HCT116 (cell line): Measurements from ENCODE around the gene DLEC1. TPM values are rescaled to one million over a fixed set of nuclear protein-coding genes. Genes with fewer than 3 reads are reported as not detected.
A peak's percentile ranks its signal among the peaks of the same experiment; 100 is the strongest.

ENCODE experiments used
- ATAC-seq: fragments of 200-7000 bp; cut with Tn5 transposase; 2 replicates; pipeline ENCODE4 v1.9.1; 2020; ENCODE audit warnings: mild to moderate bottlenecking, moderate library complexity
- BruUV-seq: library from RNA; stranded (reverse); fragments of 400-500 nt; replicated peaks from 2 replicates; lab custom pipeline; 2021; lab: Mats Ljungman, UMichigan
- CTCF ChIA-PET: fragments of 300-600 bp; sonication (Branson Sonifier 250); formaldehyde crosslinking; loops from one replicate; lab custom pipeline; 2021; ENCODE audit warnings: antibody characterized with exemption; lab: Charles Lee
- POLR2A ChIA-PET: fragments of 300-600, 350-600 bp; sonication (Branson Sonifier 250); formaldehyde crosslinking; loops from one replicate; lab custom pipeline; 2021; ENCODE audit warnings: antibody characterized with exemption; lab: Charles Lee
- RAD21 ChIA-PET, 2 experiments: fragments of 300-600 bp; sonication (Branson Sonifier 250); formaldehyde crosslinking; loops; one replicate each; lab custom pipeline; 2023; ENCODE audit warnings: low total read pairs in 2 of 2; ENCODE audit not compliant: uncharacterized antibody in 2 of 2, unreplicated experiment in 2 of 2, low non-redundant PET in 1 of 2; lab: Charles Lee
- DNase-seq: peaks from one replicate; pipeline ENCODE4 v3.0.0-alpha.2; 2010; ENCODE audit warnings: low read depth, low spot score
- H2AFZ ChIP-seq: fragments of 200-600 bp; shearing (Covaris generic), sonication (generic); 2 replicates; pipeline ENCODE4 v1.6.1; 2017; ENCODE audit warnings: low read depth, mixed run types, mixed read lengths, antibody characterized with exemption, low read length; ENCODE audit not compliant: poor library complexity, severe bottlenecking
- H3K27ac ChIP-seq: 2 replicates; pipeline ENCODE4 v1.5.1; 2012; ENCODE audit warnings: low read depth, low read length
- H3K27me3 ChIP-seq: fragments of 200-600 bp; sonication (generic); 2 replicates; pipeline ENCODE4 v1.6.1; 2016; ENCODE audit warnings: mixed run types, low read length, mixed read lengths; ENCODE audit not compliant: insufficient read depth
- H3K36me3 ChIP-seq, 2 experiments: fragments of 200-500 bp in 1 of 2; fragments of 200-600 bp in 1 of 2; sonication (Bioruptor generic) in 1 of 2; sonication (generic) in 1 of 2; 2 replicates each; pipeline versions ENCODE4 v1.5.1 to v1.6.1; 2014 to 2016; ENCODE audit warnings: low read length in 2 of 2, inconsistent platforms in 1 of 2, mixed read lengths in 1 of 2, mixed run types in 1 of 2; ENCODE audit not compliant: insufficient read depth in 2 of 2, control insufficient read depth in 1 of 2
- H3K4me1 ChIP-seq, 2 experiments: fragments of 200-600 bp in 1 of 2; sonication (generic) in 1 of 2; 2 replicates each; pipeline versions ENCODE4 v1.5.1 to v1.6.1; 2012 to 2017; ENCODE audit warnings: low read length in 2 of 2, inconsistent platforms in 1 of 2, mild to moderate bottlenecking in 1 of 2, mixed read lengths in 1 of 2, mixed run types in 1 of 2, moderate library complexity in 1 of 2; ENCODE audit not compliant: insufficient read depth in 2 of 2, control insufficient read depth in 1 of 2
- H3K4me2 ChIP-seq: fragments of 200-600 bp; sonication (generic); 2 replicates; pipeline ENCODE4 v1.6.1; 2017; ENCODE audit warnings: mixed run types, low read length, mixed read lengths
- H3K4me3 ChIP-seq, 2 experiments: fragments of 200-600 bp in 1 of 2; sonication (generic) in 1 of 2; replicated peaks in 1 of 2; 2 replicates each; pipeline ENCODE4 v1.5.1; 2011 to 2016; ENCODE audit warnings: low read length in 2 of 2, control low read depth in 1 of 2, low read depth in 1 of 2, mild to moderate bottlenecking in 1 of 2, mixed read lengths in 1 of 2, mixed run types in 1 of 2
- H3K79me2 ChIP-seq: fragments of 200-600 bp; sonication (generic); 2 replicates; pipeline ENCODE4 v1.6.1; 2017; ENCODE audit warnings: mild to moderate bottlenecking, mixed run types, low read length, moderate library complexity, mixed read lengths; ENCODE audit not compliant: insufficient read depth
- H3K9ac ChIP-seq: fragments of 200-600 bp; sonication (generic); 2 replicates; pipeline ENCODE4 v1.6.1; 2016; ENCODE audit warnings: low read length, mixed read lengths
- H3K9me2 ChIP-seq: fragments of 200-600 bp; sonication (generic), shearing (Covaris generic); 2 replicates; pipeline ENCODE4 v1.6.1; 2017; ENCODE audit warnings: mixed run types, mild to moderate bottlenecking, moderate library complexity; ENCODE audit not compliant: insufficient read depth
- H3K9me3 ChIP-seq, 2 experiments: fragments of 200-500 bp in 1 of 2; fragments of 200-600 bp in 1 of 2; sonication (Bioruptor generic) in 1 of 2; sonication (generic) in 1 of 2; 2 replicates each; pipeline ENCODE4 v1.6.1; 2014 to 2017; ENCODE audit warnings: low read length in 2 of 2, mixed read lengths in 2 of 2, inconsistent platforms in 1 of 2, low read depth in 1 of 2, mild to moderate bottlenecking in 1 of 2, mixed run types in 1 of 2, moderate library complexity in 1 of 2; ENCODE audit not compliant: control insufficient read depth in 1 of 2, insufficient read depth in 1 of 2
- H4K20me1 ChIP-seq: fragments of 200-600 bp; sonication (generic), shearing (Covaris generic); 2 replicates; pipeline ENCODE4 v1.6.1; 2017; ENCODE audit warnings: mixed run types, mild to moderate bottlenecking, moderate library complexity; ENCODE audit not compliant: insufficient read depth
- EZH2 ChIP-seq: fragments of 200-600 bp; sonication (generic); IDR thresholded peaks from 2 replicates; pipeline ENCODE4 v1.6.1; 2017; ENCODE audit warnings: antibody characterized with exemption, mixed run types
- FOSL1 ChIP-seq: IDR thresholded peaks from 2 replicates; pipeline ENCODE4 v1.6.1; 2012; ENCODE audit warnings: low read depth
- POLR2AphosphoS5 ChIP-seq: IDR thresholded peaks from 2 replicates; pipeline ENCODE4 v1.6.1; 2011; ENCODE audit warnings: mild to moderate bottlenecking, low read depth, low read length, moderate library complexity
- SIN3A ChIP-seq: IDR thresholded peaks from 2 replicates; pipeline ENCODE4 v1.6.1; 2012; ENCODE audit warnings: low read depth
- SRF ChIP-seq: IDR thresholded peaks from 2 replicates; pipeline ENCODE4 v1.6.1; 2012; ENCODE audit warnings: low read depth
- TCF7L2 ChIP-seq: IDR thresholded peaks from 2 replicates; pipeline ENCODE4 v1.7.0; 2011; ENCODE audit warnings: borderline replicate concordance, inconsistent platforms; ENCODE audit not compliant: insufficient read depth, insufficient read length; ENCODE audit errors: extremely low read depth
- intact Hi-C: fragments of 100-400 bp; cut with micrococcal nuclease; formaldehyde crosslinking; loops from 2 replicates; pipeline ENCODE4 v1.10.0; 2022
- total RNA-seq: library from RNA; stranded (reverse); gene quantifications from one replicate; pipeline ENCODE4 v1.2.1, GENCODE V29; 2021; ENCODE audit not compliant: unreplicated experiment
- TF ChIP-seq, protein P1 (sequence below): IDR thresholded peaks from 2 replicates; pipeline ENCODE4 v1.6.1; 2012
- TF ChIP-seq, protein P2 (sequence below): IDR thresholded peaks from 2 replicates; pipeline ENCODE4 v1.6.1; 2011; ENCODE audit warnings: mild to moderate bottlenecking, low read length, moderate library complexity; ENCODE audit not compliant: insufficient replicate concordance; ENCODE audit errors: extremely low read depth
- TF ChIP-seq, protein P3 (sequence below): IDR thresholded peaks from 2 replicates; pipeline ENCODE4 v1.6.1; 2012; ENCODE audit warnings: low read depth

Gene DLEC1
- total RNA-seq, 1 experiment from 2014 or later = 0.61 TPM

DNA sequence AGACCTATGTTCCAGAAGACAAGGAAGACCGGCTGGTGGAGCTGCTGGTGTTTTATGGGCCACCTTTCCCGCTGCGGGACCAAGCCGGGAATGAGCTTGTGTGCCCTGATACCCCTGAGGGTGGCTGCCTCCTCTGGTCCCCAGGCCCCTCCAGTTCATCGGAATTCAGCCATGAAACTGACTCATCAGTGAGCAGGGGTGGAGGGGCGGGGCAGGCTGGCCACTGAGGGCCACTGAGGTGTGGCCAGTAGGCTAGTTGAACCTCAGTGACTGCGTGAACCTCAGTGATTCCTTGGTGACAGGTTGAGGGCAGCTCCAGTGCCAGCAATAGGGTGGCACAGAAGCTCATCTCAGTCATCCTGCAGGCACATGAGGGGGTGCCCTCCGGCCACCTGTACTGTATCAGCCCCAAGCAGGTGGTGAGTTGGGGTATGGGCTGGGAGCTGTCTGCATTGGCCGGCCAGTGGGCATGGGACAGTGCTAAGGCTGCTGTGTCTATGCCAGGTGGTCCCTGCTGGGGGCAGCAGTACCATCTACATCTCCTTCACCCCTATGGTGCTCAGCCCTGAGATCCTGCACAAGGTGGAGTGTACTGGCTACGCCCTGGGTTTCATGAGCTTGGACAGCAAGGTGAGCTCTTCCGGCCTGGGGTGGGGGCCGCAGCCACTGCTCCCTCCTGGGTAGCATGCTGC, 77.6 kb downstream of the DLEC1 start:
- Histone ChIP-seq H3K4me2 (no peak overlapping the region; the same call in 1 of the 2 replicates), H3K9me2 (no peaks in the 10 kb centered on the region), H3K27me3 (no peaks in the 10 kb centered on the region), H2AFZ (no peak overlapping the region), H3K9ac (no peak overlapping the region), H3K79me2 (no peaks in the 10 kb centered on the region), H3K36me3 (no peaks in the 10 kb centered on the region; a peak in 1 of 4 replicates), H4K20me1 (no peaks in the 10 kb centered on the region), H3K9me3 (no peaks in the 10 kb centered on the region), H3K4me3 (no peak overlapping the region), H3K27ac (no peak overlapping the region), H3K4me1 (peaks cover 5 to 11% of the 10 kb centered on the region in 2 experiments; a peak in 3 of 4 replicates)
- no TSS peak for BruUV-seq
- ChIA-PET CTCF (interaction anchor here (0.6 to 2.5 kb wide), 6 partner anchors 8 to 363 kb away, joined by 3 to 7 read pairs (median 6); partner anchors contain the start of gene ACAA1), RAD21 (no interaction called here), POLR2A (no interaction called here)
- no peak for DNase-seq
- TF ChIP-seq SRF = no peak
- TF ChIP-seq FOSL1 = no peak
- TF ChIP-seq, protein P1, sequence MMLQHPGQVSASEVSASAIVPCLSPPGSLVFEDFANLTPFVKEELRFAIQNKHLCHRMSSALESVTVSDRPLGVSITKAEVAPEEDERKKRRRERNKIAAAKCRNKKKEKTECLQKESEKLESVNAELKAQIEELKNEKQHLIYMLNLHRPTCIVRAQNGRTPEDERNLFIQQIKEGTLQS = no peak
- TF ChIP-seq POLR2AphosphoS5 = no peak
- no peak for TF ChIP-seq TCF7L2
- no peak for TF ChIP-seq SIN3A
- TF ChIP-seq, protein P2, sequence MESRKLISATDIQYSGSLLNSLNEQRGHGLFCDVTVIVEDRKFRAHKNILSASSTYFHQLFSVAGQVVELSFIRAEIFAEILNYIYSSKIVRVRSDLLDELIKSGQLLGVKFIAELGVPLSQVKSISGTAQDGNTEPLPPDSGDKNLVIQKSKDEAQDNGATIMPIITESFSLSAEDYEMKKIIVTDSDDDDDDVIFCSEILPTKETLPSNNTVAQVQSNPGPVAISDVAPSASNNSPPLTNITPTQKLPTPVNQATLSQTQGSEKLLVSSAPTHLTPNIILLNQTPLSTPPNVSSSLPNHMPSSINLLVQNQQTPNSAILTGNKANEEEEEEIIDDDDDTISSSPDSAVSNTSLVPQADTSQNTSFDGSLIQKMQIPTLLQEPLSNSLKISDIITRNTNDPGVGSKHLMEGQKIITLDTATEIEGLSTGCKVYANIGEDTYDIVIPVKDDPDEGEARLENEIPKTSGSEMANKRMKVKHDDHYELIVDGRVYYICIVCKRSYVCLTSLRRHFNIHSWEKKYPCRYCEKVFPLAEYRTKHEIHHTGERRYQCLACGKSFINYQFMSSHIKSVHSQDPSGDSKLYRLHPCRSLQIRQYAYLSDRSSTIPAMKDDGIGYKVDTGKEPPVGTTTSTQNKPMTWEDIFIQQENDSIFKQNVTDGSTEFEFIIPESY = no peak
- no peak for TF ChIP-seq EZH2
- TF ChIP-seq, protein P3, sequence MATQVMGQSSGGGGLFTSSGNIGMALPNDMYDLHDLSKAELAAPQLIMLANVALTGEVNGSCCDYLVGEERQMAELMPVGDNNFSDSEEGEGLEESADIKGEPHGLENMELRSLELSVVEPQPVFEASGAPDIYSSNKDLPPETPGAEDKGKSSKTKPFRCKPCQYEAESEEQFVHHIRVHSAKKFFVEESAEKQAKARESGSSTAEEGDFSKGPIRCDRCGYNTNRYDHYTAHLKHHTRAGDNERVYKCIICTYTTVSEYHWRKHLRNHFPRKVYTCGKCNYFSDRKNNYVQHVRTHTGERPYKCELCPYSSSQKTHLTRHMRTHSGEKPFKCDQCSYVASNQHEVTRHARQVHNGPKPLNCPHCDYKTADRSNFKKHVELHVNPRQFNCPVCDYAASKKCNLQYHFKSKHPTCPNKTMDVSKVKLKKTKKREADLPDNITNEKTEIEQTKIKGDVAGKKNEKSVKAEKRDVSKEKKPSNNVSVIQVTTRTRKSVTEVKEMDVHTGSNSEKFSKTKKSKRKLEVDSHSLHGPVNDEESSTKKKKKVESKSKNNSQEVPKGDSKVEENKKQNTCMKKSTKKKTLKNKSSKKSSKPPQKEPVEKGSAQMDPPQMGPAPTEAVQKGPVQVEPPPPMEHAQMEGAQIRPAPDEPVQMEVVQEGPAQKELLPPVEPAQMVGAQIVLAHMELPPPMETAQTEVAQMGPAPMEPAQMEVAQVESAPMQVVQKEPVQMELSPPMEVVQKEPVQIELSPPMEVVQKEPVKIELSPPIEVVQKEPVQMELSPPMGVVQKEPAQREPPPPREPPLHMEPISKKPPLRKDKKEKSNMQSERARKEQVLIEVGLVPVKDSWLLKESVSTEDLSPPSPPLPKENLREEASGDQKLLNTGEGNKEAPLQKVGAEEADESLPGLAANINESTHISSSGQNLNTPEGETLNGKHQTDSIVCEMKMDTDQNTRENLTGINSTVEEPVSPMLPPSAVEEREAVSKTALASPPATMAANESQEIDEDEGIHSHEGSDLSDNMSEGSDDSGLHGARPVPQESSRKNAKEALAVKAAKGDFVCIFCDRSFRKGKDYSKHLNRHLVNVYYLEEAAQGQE = no peak
- 0 out of 2 replicates have a peak, but pooled peaks have one; percentile 16 for ATAC-seq
- intact Hi-C loops = loop anchor here (5.0 to 10.0 kb wide), 4 partner anchors 142 to 726 kb away; partner anchors contain the start of gene XYLB
